HCT116 (cell line): ENCODE results near the gene CALU. TPM values are rescaled to one million over a fixed set of nuclear protein-coding genes. Genes with fewer than 3 reads are reported as not detected.

Experiments
- ATAC-seq: fragments of 200-7000 bp; cut with Tn5 transposase; 2 replicates; pipeline ENCODE4 v1.9.1; 2020; ENCODE audit warnings: mild to moderate bottlenecking, moderate library complexity
- BruUV-seq: library from RNA; stranded (reverse); fragments of 400-500 nt; replicated peaks from 2 replicates; lab custom pipeline; 2021; lab: Mats Ljungman, UMichigan
- CTCF ChIA-PET: fragments of 300-600 bp; sonication (Branson Sonifier 250); formaldehyde crosslinking; loops from one replicate; lab custom pipeline; 2021; ENCODE audit warnings: antibody characterized with exemption; lab: Charles Lee
- POLR2A ChIA-PET: fragments of 300-600, 350-600 bp; sonication (Branson Sonifier 250); formaldehyde crosslinking; loops from one replicate; lab custom pipeline; 2021; ENCODE audit warnings: antibody characterized with exemption; lab: Charles Lee
- RAD21 ChIA-PET, 2 experiments: fragments of 300-600 bp; sonication (Branson Sonifier 250); formaldehyde crosslinking; loops; one replicate each; lab custom pipeline; 2023; ENCODE audit warnings: low total read pairs in 2 of 2; ENCODE audit not compliant: uncharacterized antibody in 2 of 2, unreplicated experiment in 2 of 2, low non-redundant PET in 1 of 2; lab: Charles Lee
- DNase-seq: peaks from one replicate; pipeline ENCODE4 v3.0.0-alpha.2; 2010; ENCODE audit warnings: low read depth, low spot score
- H2AFZ ChIP-seq: fragments of 200-600 bp; shearing (Covaris generic), sonication (generic); 2 replicates; pipeline ENCODE4 v1.6.1; 2017; ENCODE audit warnings: low read depth, mixed run types, mixed read lengths, antibody characterized with exemption, low read length; ENCODE audit not compliant: poor library complexity, severe bottlenecking
- H3K27ac ChIP-seq: 2 replicates; pipeline ENCODE4 v1.5.1; 2012; ENCODE audit warnings: low read depth, low read length
- H3K27me3 ChIP-seq: fragments of 200-600 bp; sonication (generic); 2 replicates; pipeline ENCODE4 v1.6.1; 2016; ENCODE audit warnings: mixed run types, low read length, mixed read lengths; ENCODE audit not compliant: insufficient read depth
- H3K36me3 ChIP-seq, 2 experiments: fragments of 200-500 bp in 1 of 2; fragments of 200-600 bp in 1 of 2; sonication (Bioruptor generic) in 1 of 2; sonication (generic) in 1 of 2; 2 replicates each; pipeline versions ENCODE4 v1.5.1 to v1.6.1; 2014 to 2016; ENCODE audit warnings: low read length in 2 of 2, inconsistent platforms in 1 of 2, mixed read lengths in 1 of 2, mixed run types in 1 of 2; ENCODE audit not compliant: insufficient read depth in 2 of 2, control insufficient read depth in 1 of 2
- H3K4me1 ChIP-seq, 2 experiments: fragments of 200-600 bp in 1 of 2; sonication (generic) in 1 of 2; 2 replicates each; pipeline versions ENCODE4 v1.5.1 to v1.6.1; 2012 to 2017; ENCODE audit warnings: low read length in 2 of 2, inconsistent platforms in 1 of 2, mild to moderate bottlenecking in 1 of 2, mixed read lengths in 1 of 2, mixed run types in 1 of 2, moderate library complexity in 1 of 2; ENCODE audit not compliant: insufficient read depth in 2 of 2, control insufficient read depth in 1 of 2
- H3K4me2 ChIP-seq: fragments of 200-600 bp; sonication (generic); 2 replicates; pipeline ENCODE4 v1.6.1; 2017; ENCODE audit warnings: mixed run types, low read length, mixed read lengths
- H3K4me3 ChIP-seq, 2 experiments: fragments of 200-600 bp in 1 of 2; sonication (generic) in 1 of 2; replicated peaks in 1 of 2; 2 replicates each; pipeline ENCODE4 v1.5.1; 2011 to 2016; ENCODE audit warnings: low read length in 2 of 2, control low read depth in 1 of 2, low read depth in 1 of 2, mild to moderate bottlenecking in 1 of 2, mixed read lengths in 1 of 2, mixed run types in 1 of 2
- H3K79me2 ChIP-seq: fragments of 200-600 bp; sonication (generic); 2 replicates; pipeline ENCODE4 v1.6.1; 2017; ENCODE audit warnings: mild to moderate bottlenecking, mixed run types, low read length, moderate library complexity, mixed read lengths; ENCODE audit not compliant: insufficient read depth
- H3K9ac ChIP-seq: fragments of 200-600 bp; sonication (generic); 2 replicates; pipeline ENCODE4 v1.6.1; 2016; ENCODE audit warnings: low read length, mixed read lengths
- H3K9me2 ChIP-seq: fragments of 200-600 bp; sonication (generic), shearing (Covaris generic); 2 replicates; pipeline ENCODE4 v1.6.1; 2017; ENCODE audit warnings: mixed run types, mild to moderate bottlenecking, moderate library complexity; ENCODE audit not compliant: insufficient read depth
- H3K9me3 ChIP-seq, 2 experiments: fragments of 200-500 bp in 1 of 2; fragments of 200-600 bp in 1 of 2; sonication (Bioruptor generic) in 1 of 2; sonication (generic) in 1 of 2; 2 replicates each; pipeline ENCODE4 v1.6.1; 2014 to 2017; ENCODE audit warnings: low read length in 2 of 2, mixed read lengths in 2 of 2, inconsistent platforms in 1 of 2, low read depth in 1 of 2, mild to moderate bottlenecking in 1 of 2, mixed run types in 1 of 2, moderate library complexity in 1 of 2; ENCODE audit not compliant: control insufficient read depth in 1 of 2, insufficient read depth in 1 of 2
- H4K20me1 ChIP-seq: fragments of 200-600 bp; sonication (generic), shearing (Covaris generic); 2 replicates; pipeline ENCODE4 v1.6.1; 2017; ENCODE audit warnings: mixed run types, mild to moderate bottlenecking, moderate library complexity; ENCODE audit not compliant: insufficient read depth
- ATF3 ChIP-seq: IDR thresholded peaks from 2 replicates; pipeline ENCODE4 v1.6.1; 2012
- CBX3 ChIP-seq: IDR thresholded peaks from 2 replicates; pipeline ENCODE4 v1.6.1; 2012; ENCODE audit warnings: low read depth
- CEBPB ChIP-seq: IDR thresholded peaks from 2 replicates; pipeline ENCODE4 v1.6.1; 2012; ENCODE audit warnings: low read depth
- CTCF ChIP-seq, 3 experiments: fragments of 200-600 bp in 1 of 3; sonication (generic) in 1 of 3; IDR thresholded peaks in 2 of 3; conservative IDR thresholded peaks in 1 of 3; 2 replicates each; pipeline ENCODE4 v1.5.1; 2012 to 2017; ENCODE audit warnings: low read depth in 2 of 3, low read length in 2 of 3, antibody characterized with exemption in 1 of 3, borderline replicate concordance in 1 of 3, control low read depth in 1 of 3, mild to moderate bottlenecking in 1 of 3, mixed read lengths in 1 of 3, mixed run types in 1 of 3, moderate library complexity in 1 of 3; ENCODE audit not compliant: insufficient read depth in 1 of 3
- EGR1 ChIP-seq: IDR thresholded peaks from 2 replicates; pipeline ENCODE4 v1.6.1; 2012; ENCODE audit warnings: low read depth
- EZH2 ChIP-seq: fragments of 200-600 bp; sonication (generic); IDR thresholded peaks from 2 replicates; pipeline ENCODE4 v1.6.1; 2017; ENCODE audit warnings: antibody characterized with exemption, mixed run types
- EZH2phosphoT487 ChIP-seq: fragments of 200-600 bp; IDR thresholded peaks from 2 replicates; pipeline ENCODE4 v1.6.1; 2018; ENCODE audit warnings: antibody characterized with exemption, borderline replicate concordance
- JUND ChIP-seq: IDR thresholded peaks from 2 replicates; pipeline ENCODE4 v1.6.1; 2012
- REST ChIP-seq: IDR thresholded peaks from 2 replicates; pipeline ENCODE4 v1.6.1; 2012; ENCODE audit warnings: low read depth
- SIN3A ChIP-seq: IDR thresholded peaks from 2 replicates; pipeline ENCODE4 v1.6.1; 2012; ENCODE audit warnings: low read depth
- ZBTB33 ChIP-seq: IDR thresholded peaks from 2 replicates; pipeline ENCODE4 v1.6.1; 2011; ENCODE audit warnings: mild to moderate bottlenecking, low read length, moderate library complexity; ENCODE audit not compliant: insufficient replicate concordance; ENCODE audit errors: extremely low read depth
- ZFX ChIP-seq: fragments of 450-650 bp; IDR thresholded peaks from 2 replicates; pipeline ENCODE4 v1.6.1; 2017
- intact Hi-C: fragments of 100-400 bp; cut with micrococcal nuclease; formaldehyde crosslinking; loops from 2 replicates; pipeline ENCODE4 v1.10.0; 2022
- total RNA-seq: library from RNA; stranded (reverse); gene quantifications from one replicate; pipeline ENCODE4 v1.2.1, GENCODE V29; 2021; ENCODE audit not compliant: unreplicated experiment

The CALU gene
- total RNA-seq, 1 experiment from 2014 or later, result 106 TPM

GRCh38 chr7:128801667-128802418 is 62.7 kb downstream of the CALU start:
- ChIA-PET POLR2A (no interaction called here), CTCF (no interaction called here), RAD21 (no interaction called here)
- Histone ChIP-seq H4K20me1 (no peaks in the 10 kb centered on the region), H3K27ac (no peak overlapping the region), H3K9me3 (no peaks in the 10 kb centered on the region), H2AFZ (no peak overlapping the region), H3K4me3 (no peak overlapping the region), H3K4me1 (no peaks in the 10 kb centered on the region), H3K9ac (no peak overlapping the region), H3K4me2 (no peak overlapping the region), H3K27me3 (no peaks in the 10 kb centered on the region), H3K36me3 (no peaks in the 10 kb centered on the region), H3K79me2 (no peaks in the 10 kb centered on the region), H3K9me2 (no peaks in the 10 kb centered on the region)
- TF ChIP-seq SIN3A, result no peak
- no peak for TF ChIP-seq JUND
- TF ChIP-seq EZH2phosphoT487, result no peak
- TF ChIP-seq ATF3, result no peak
- BruUV-seq, result no TSS peak
- ATAC-seq (no peak), DNase-seq (no peak)
- intact Hi-C loops, result no loop called here

GRCh38 chr7:128804484-128804883 is 65.3 kb downstream of the CALU start:
- no peak overlapping the region for H3K9ac ChIP-seq
- no peaks in the 10 kb centered on the region for H3K79me2 ChIP-seq
- H3K4me1 ChIP-seq, result no peaks in the 10 kb centered on the region
- H2AFZ ChIP-seq, result no peak overlapping the region
- intact Hi-C loops, result no loop called here
- H3K27ac ChIP-seq, result no peak overlapping the region
- no peaks in the 10 kb centered on the region for H3K27me3 ChIP-seq
- RAD21 ChIA-PET, result no interaction called here
- no peaks in the 10 kb centered on the region for H3K9me3 ChIP-seq
- no peaks in the 10 kb centered on the region for H3K36me3 ChIP-seq
- no peaks in the 10 kb centered on the region for H3K9me2 ChIP-seq
- no peak overlapping the region for H3K4me2 ChIP-seq
- CTCF ChIA-PET, result no interaction called here
- no TSS peak for BruUV-seq
- DNase-seq (no peak), ATAC-seq (no peak)
- H4K20me1 ChIP-seq, result no peaks in the 10 kb centered on the region
- POLR2A ChIA-PET, result no interaction called here
- no peak overlapping the region for H3K4me3 ChIP-seq
- TF ChIP-seq CTCF (IDR thresholded peaks at IDR 0.05 in 2 of 3, conservative IDR thresholded peaks at IDR 0.05 in 1 of 3; ENCODE audit: borderline replicate concordance in 1 of 3, insufficient read depth in 1 of 3, low read depth in 2 of 3, low read length in 2 of 3), result no peak
- TF ChIP-seq REST, result no peak
- TF ChIP-seq ZFX, result no peak
- TF ChIP-seq EZH2phosphoT487, result no peak
- TF ChIP-seq EGR1, result no peak
- no peak for TF ChIP-seq CBX3
- TF ChIP-seq SIN3A, result no peak
- TF ChIP-seq ZBTB33, result no peak
- TF ChIP-seq CEBPB, result no peak
- TF ChIP-seq EZH2, result no peak
- no peak for TF ChIP-seq JUND
